Measurements from ENCODE around the gene LDLRAP1. TPM values are rescaled to one million over a fixed set of nuclear protein-coding genes. Genes with fewer than 3 reads are reported as not detected.
A peak's percentile ranks its signal among the peaks of the same experiment; 100 is the strongest.

Gene LDLRAP1
- total RNA-seq, 1 donor = 18.5 TPM

GRCh38 chr1:25571522-25571970, 28.1 kb downstream of the LDLRAP1 start:
- no peak overlapping the region for H3K27ac ChIP-seq (ENCODE audit: low read depth, low read length)
- peaks cover 9% of the 10 kb centered on the region for H4K20me1 ChIP-seq (ENCODE audit: insufficient read depth, low read length)
- no peak for TF ChIP-seq CTCF (IDR thresholded peaks at IDR 0.05; ENCODE audit: extremely low read depth, low read depth, low read length)
- no peak overlapping the region for H3K4me3 ChIP-seq (ENCODE audit: insufficient read depth, low read length)
- no peaks in the 10 kb centered on the region for H3K9me3 ChIP-seq (ENCODE audit: low read depth, low read length)
- no peak overlapping the region for H3K4me2 ChIP-seq (ENCODE audit: insufficient read depth, low read length)
- H2AFZ ChIP-seq (ENCODE audit: low read length) = no peak overlapping the region
- no peaks in the 10 kb centered on the region for H3K79me2 ChIP-seq (ENCODE audit: insufficient read depth, low read length)
- H3K27me3 ChIP-seq (ENCODE audit: insufficient read depth, low read length) = peaks cover 9% of the 10 kb centered on the region
- no peak for DNase-seq (ENCODE audit: insufficient read length, low spot score, missing footprints)
- no peaks in the 10 kb centered on the region for H3K36me3 ChIP-seq (ENCODE audit: insufficient read depth, low read length)
- peaks cover 30% of the 10 kb centered on the region for H3K4me1 ChIP-seq (ENCODE audit: insufficient read depth, low read length)

GRCh38 chr1:25572107-25572506, 28.7 kb downstream of the LDLRAP1 start:
- H3K79me2 ChIP-seq (ENCODE audit: insufficient read depth, low read length) = no peaks in the 10 kb centered on the region
- no peak overlapping the region for H2AFZ ChIP-seq (ENCODE audit: low read length)
- no peak overlapping the region for H3K4me3 ChIP-seq (ENCODE audit: insufficient read depth, low read length)
- peaks cover 9% of the 10 kb centered on the region for H3K27me3 ChIP-seq (ENCODE audit: insufficient read depth, low read length)
- no peak overlapping the region for H3K4me2 ChIP-seq (ENCODE audit: insufficient read depth, low read length)
- H4K20me1 ChIP-seq (ENCODE audit: insufficient read depth, low read length) = peaks cover 9% of the 10 kb centered on the region
- no peaks in the 10 kb centered on the region for H3K36me3 ChIP-seq (ENCODE audit: insufficient read depth, low read length)
- no peaks in the 10 kb centered on the region for H3K9me3 ChIP-seq (ENCODE audit: low read depth, low read length)
- TF ChIP-seq CTCF (IDR thresholded peaks at IDR 0.05; ENCODE audit: extremely low read depth, low read depth, low read length) = no peak
- no peak overlapping the region for H3K27ac ChIP-seq (ENCODE audit: low read depth, low read length)
- H3K4me1 ChIP-seq (ENCODE audit: insufficient read depth, low read length) = peaks cover 30% of the 10 kb centered on the region
- DNase-seq (ENCODE audit: insufficient read length, low spot score, missing footprints) = peak; percentile 73

- Histone ChIP-seq H4K20me1 (ENCODE audit: insufficient read depth, low read length) (peaks cover 9% of the 10 kb centered on the region), H2AFZ (ENCODE audit: low read length) (no peak overlapping the region)
- TF ChIP-seq CTCF (IDR thresholded peaks at IDR 0.05; ENCODE audit: extremely low read depth, low read depth, low read length) = peak; percentile 65
Observed at GRCh38 chr1:25572708-25573590, 29.5 kb downstream of the LDLRAP1 start.

GRCh38 chr1:25573591-25573930, 30.2 kb downstream of the LDLRAP1 start:
- Histone ChIP-seq H3K4me1 (ENCODE audit: insufficient read depth, low read length) (peaks cover 17% of the 10 kb centered on the region), H3K27ac (ENCODE audit: low read depth, low read length) (no peak overlapping the region), H3K79me2 (ENCODE audit: insufficient read depth, low read length) (no peaks in the 10 kb centered on the region), H3K4me3 (ENCODE audit: insufficient read depth, low read length) (no peak overlapping the region), H3K36me3 (ENCODE audit: insufficient read depth, low read length) (no peaks in the 10 kb centered on the region), H2AFZ (ENCODE audit: low read length) (no peak overlapping the region), H3K27me3 (ENCODE audit: insufficient read depth, low read length) (peaks cover 16% of the 10 kb centered on the region), H4K20me1 (ENCODE audit: insufficient read depth, low read length) (peaks cover 9% of the 10 kb centered on the region), H3K9me3 (ENCODE audit: low read depth, low read length) (no peaks in the 10 kb centered on the region), H3K4me2 (ENCODE audit: insufficient read depth, low read length) (no peak overlapping the region)
- no peak for TF ChIP-seq CTCF (IDR thresholded peaks at IDR 0.05; ENCODE audit: extremely low read depth, low read depth, low read length)
- DNase-seq (ENCODE audit: insufficient read length, low spot score, missing footprints) = peak; percentile 60

More at GRCh38 chr1:25572708-25573590, 29.5 kb downstream of the LDLRAP1 start:
- Histone ChIP-seq H3K4me1 (ENCODE audit: insufficient read depth, low read length) (peaks cover 23% of the 10 kb centered on the region), H3K4me2 (ENCODE audit: insufficient read depth, low read length) (no peak overlapping the region), H3K36me3 (ENCODE audit: insufficient read depth, low read length) (no peaks in the 10 kb centered on the region), H3K4me3 (ENCODE audit: insufficient read depth, low read length) (no peak overlapping the region), H3K9me3 (ENCODE audit: low read depth, low read length) (no peaks in the 10 kb centered on the region), H3K27me3 (ENCODE audit: insufficient read depth, low read length) (peaks cover 16% of the 10 kb centered on the region), H3K79me2 (ENCODE audit: insufficient read depth, low read length) (no peaks in the 10 kb centered on the region), H3K27ac (ENCODE audit: low read depth, low read length) (no peak overlapping the region)
- peak; percentile 96 for DNase-seq (ENCODE audit: insufficient read length, low spot score, missing footprints)
